ENCODE data around the gene RPS8.
"Not testable (repeated sequence)": the region's sequence is repeated elsewhere in the genome, so short reads cannot be mapped to it uniquely, and the experiment has no call there.

RPS8 gene

GRCh38 chr1:44820328-44821239, 45.2 kb downstream of the RPS8 start:
- no peak for DNase-seq

GRCh38 chr1:44821240-44821715, 45.9 kb downstream of the RPS8 start:
- no peak for DNase-seq

- no peak for DNase-seq
These were observed 46.9 kb downstream of the RPS8 start for GRCh38 chr1:44822131-44822701.

- DNase-seq, result no peak
These were observed 47.7 kb downstream of the RPS8 start for GRCh38 chr1:44822981-44823451.

GRCh38 chr1:44824392-44824791, 49.1 kb downstream of the RPS8 start:
- DNase-seq, result not testable (repeated sequence)

GRCh38 chr1:44826375-44827196, 51.2 kb downstream of the RPS8 start:
- no peak for DNase-seq

- DNase-seq, result no peak
These were observed 52.1 kb downstream of the RPS8 start for GRCh38 chr1:44827197-44828002.

- DNase-seq, result no peak
These were observed 52.8 kb downstream of the RPS8 start for GRCh38 chr1:44828003-44828651.
